Skin epidermis (tissue), 12 donors: ENCODE data around the gene MYADM.

ENCODE experiments used
- H3K27ac ChIP-seq, 21 experiments: fragments of 200-600 bp; sonication (generic) in 11 of 21; one replicate each; pipeline ENCODE4 v1.5.0; 2020; ENCODE audit warnings: mild to moderate bottlenecking in 3 of 21, inconsistent platforms in 2 of 21, moderate library complexity in 2 of 21
- H3K4me3 ChIP-seq, 7 experiments: fragments of 200-600 bp; sonication (generic) in 2 of 7; one replicate each; pipeline ENCODE4 v1.5.0; 2020; ENCODE audit warnings: inconsistent platforms in 2 of 7, mild to moderate bottlenecking in 2 of 7, moderate library complexity in 1 of 7

Gene MYADM

DNA sequence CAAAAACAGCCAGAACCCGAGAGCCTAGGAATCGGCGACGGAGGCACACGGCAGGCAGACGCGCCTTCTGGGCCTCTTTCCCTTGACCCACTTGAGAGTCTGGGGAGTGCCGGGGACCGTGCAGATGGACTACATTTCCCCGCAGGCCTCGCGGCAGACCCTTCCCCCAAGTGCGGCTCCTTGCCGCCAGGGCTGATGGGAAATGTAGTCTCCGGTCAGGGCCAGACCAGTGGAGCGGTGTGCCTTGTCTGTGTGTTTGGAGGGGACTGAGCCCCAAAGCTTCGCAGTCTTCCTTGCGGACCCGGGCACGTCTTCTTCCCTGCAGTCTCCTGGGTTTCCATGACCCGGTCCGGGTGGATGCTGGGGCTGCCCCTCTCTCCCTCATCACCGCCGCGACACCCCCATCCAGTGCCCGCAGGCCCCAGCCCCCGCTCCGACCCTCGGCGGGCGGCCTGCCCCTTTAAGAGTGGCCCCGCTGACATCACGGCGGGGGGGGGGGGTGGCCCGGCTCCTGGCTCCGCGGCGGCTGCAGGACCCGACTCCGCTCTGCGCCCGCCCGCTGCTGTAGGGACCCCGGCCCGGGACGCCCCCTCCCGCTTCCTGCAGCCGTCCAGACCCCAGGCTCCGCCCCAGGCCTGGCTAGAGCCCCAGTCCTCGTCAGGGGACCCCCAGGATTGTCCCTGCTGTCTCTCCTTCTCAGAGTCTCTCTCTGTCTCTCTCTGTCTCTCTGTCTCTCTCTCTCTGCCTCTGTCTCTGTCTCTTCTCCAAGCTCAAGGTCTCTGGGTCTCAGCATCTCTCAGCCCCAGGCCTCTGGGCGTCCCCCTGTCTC is 40.6 kb downstream of the MYADM start:
- no peak overlapping the region for H3K4me3 ChIP-seq
- H3K27ac ChIP-seq: no peak overlapping the region

DNA sequence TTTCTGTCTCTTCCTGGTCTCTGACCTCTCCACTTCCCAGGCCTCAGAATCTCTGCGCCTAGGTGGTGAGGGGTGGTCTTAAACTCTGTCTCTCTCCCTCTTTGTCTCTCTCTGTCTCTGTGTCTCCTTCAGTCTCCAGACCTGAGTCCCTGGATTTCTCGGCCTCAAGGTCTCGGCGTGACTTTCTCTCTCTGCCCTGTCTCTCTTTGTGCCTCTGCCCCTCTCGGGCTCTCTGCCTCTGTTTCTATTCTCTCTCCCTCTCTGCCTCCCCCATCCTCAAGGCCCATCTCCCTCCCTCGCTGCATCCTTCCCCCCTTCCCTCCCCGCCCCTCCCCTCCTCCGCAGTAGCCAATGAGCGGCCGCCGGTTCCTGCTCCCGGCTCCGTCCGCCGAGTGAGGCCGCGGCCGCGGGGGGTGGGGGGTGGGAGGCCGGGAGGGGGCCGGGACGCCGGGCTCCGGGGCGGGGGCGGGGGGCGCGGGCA is 41.3 kb downstream of the MYADM start, which contains the start of gene CACNG7:
CACNG7 (plus strand) TSS at position 344 of the 481 bp plus-strand sequence. CDS start 3,554 bp downstream, outside the sequence.
- Histone ChIP-seq H3K4me3 (no peak within 1 kb of the TSS), H3K27ac (no peak within 1 kb of the TSS)

DNA sequence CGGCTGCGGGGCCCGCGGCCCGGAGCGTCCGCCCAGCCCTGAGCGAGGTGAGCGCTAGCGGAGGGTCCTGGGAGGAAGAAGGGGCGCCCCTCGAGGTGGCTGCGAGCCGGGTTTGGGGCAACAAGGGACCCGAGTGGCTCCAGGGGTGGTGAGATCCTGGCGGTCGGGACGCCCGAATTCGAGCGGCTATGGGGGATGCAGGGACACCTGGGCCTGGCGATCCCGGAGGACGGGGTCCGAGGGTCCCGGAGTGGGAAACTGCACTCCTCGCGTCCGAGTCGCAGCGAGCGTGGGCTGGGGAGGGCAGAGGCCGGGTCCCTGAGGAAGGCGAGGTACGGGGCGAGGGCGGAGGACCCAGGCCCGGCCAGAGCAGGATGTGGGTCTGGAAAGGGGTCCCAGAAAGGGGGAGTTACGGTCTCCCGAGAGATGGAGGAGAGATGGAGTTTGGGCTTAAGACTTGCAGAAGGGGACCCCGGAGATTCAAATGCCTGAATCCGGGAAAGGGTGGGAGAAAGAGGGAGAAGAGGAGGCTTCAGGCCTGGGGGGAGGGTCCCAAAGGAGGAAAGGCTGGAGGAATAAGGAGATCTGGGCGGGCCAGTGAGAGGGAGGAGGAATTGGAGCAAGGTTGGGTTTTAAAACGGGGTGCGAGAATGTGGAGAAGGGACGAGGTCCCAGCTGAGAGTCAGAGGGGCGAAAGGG is 41.9 kb downstream of the MYADM start:
- H3K27ac ChIP-seq: no peak overlapping the region
- no peak overlapping the region for H3K4me3 ChIP-seq

DNA sequence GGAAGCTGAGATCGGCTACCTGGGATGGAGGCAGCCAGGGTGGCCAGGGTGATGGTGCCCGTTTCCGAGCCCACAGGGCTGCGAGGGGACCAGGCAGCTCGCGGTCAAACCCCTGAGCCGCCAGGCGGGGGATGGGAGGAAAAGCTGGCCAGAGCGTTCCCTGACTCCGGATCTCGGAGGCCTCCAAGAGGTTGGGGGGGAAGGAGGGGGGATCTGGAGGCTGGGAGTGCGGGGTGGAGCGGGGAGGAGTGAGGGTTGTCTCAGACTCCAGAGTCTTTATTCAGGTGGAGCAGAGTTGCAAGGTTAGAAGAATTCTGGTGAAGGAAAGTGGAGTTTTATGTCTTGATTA is 42.5 kb downstream of the MYADM start:
- H3K27ac ChIP-seq: no peak overlapping the region
- H3K4me3 ChIP-seq: no peak overlapping the region

DNA sequence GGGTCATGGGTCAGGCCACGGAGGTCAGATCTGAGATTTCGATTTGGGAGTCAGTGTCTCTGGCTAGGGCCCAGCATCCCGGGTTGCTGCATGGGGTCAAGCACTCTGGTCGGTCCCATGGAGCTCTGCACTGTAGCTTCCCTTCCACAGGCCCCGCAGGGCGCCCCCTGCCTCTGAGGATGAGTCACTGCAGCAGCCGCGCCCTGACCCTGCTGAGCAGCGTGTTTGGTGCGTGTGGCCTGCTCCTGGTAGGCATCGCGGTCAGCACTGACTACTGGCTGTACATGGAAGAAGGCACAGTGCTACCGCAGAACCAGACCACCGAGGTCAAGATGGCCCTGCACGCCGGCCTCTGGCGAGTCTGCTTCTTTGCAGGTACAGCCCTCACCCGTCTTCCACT is 45.0 kb downstream of the MYADM start:
- Histone ChIP-seq H3K27ac (no peak overlapping the region), H3K4me3 (no peak overlapping the region)

DNA sequence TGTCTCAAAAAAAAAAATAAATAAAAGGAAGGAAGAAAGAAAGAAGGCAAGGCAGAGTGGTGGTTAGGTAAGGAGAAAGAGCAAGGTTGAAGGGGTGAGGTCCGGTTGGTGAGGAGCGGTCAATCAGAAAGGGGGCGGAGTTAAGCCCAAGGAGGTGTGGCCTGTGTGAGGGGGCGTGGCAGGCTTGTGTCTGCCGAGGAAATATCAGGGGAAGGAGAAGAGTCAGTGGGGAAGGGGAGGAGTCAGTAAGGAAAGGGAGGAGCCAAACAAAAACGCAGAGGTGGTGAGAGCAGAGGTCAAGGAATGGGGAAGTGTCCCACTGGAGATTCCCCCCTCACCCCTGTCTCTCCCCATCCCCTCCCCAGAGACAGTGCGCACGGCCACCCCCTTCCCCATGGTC is 47.3 kb downstream of the MYADM start:
- H3K27ac ChIP-seq: no peak overlapping the region
- no peak overlapping the region for H3K4me3 ChIP-seq

DNA sequence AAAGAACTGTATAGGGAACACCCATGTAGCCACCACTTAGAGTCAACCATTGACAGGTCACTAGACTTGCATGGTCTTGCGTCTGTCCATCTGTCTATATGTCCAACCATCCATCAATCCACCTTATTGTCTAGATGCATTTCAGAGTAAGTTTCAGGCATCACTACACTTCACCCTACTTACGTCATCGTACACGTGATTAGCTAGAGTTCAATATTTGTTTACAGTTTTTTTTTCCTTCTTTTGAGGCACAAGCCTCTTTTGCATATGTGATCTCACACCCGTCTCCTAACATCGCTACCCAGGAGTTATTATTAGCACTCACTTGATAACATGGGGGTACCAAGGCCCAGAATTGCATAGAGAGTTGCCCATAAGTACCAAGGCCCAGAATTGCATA is 48.3 kb downstream of the MYADM start:
- no peak overlapping the region for H3K4me3 ChIP-seq
- no peak overlapping the region for H3K27ac ChIP-seq

DNA sequence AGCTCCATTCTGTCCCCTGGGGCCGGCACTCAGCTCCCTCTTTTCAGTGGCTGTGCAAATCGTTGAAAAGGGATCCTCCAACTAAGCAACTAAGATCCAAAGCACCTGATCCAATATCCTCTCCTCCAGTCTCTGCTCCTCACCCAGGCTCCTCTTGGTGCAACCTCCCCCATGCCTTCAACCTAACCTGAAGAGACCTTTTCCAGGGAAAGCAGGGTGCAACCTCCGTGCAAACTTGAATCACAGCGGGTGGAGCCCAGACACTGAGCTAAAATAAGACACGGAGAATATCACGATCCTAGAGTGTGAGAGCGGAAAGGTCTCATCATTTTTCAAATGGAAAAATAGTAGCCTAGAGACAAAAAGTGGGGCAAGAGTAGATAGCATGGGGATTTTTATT is 49.7 kb downstream of the MYADM start:
- no peak overlapping the region for H3K4me3 ChIP-seq
- no peak overlapping the region for H3K27ac ChIP-seq
